Natural killer cell (primary cell): ENCODE results near the gene C6orf62. TPM values are rescaled to one million over a fixed set of nuclear protein-coding genes. Genes with fewer than 3 reads are reported as not detected.

Experiments used
- ATAC-seq, 3 donors: fragments of 150-1000 bp in 2 of 3; fragments of 200-7000 bp in 1 of 3; cut with Tn5 transposase; 1 replicate in 1 of 3; 2 replicates in 2 of 3; pipeline ENCODE4 v1.10.0; 2021; ENCODE audit warnings: mild to moderate bottlenecking in 2 of 3, moderate library complexity in 2 of 3
- DNase-seq, 2 donors: peaks; one replicate each; pipeline versions ENCODE4 v3.0.0 to v3.0.0-alpha.2; 2013 to 2021; ENCODE audit warnings: mixed read lengths in 1 of 2
- H3K27ac ChIP-seq: one replicate; pipeline ENCODE4 v1.5.1; 2013; ENCODE audit warnings: mild to moderate bottlenecking, low read length
- H3K27me3 ChIP-seq: one replicate; pipeline ENCODE4 v1.6.1; 2013; ENCODE audit warnings: low read length; ENCODE audit not compliant: control insufficient read depth, insufficient read depth
- H3K36me3 ChIP-seq: one replicate; pipeline ENCODE4 v1.6.1; 2013; ENCODE audit warnings: low read length; ENCODE audit not compliant: control insufficient read depth, insufficient read depth
- H3K4me1 ChIP-seq: one replicate; pipeline ENCODE4 v1.6.1; 2013; ENCODE audit warnings: low read length; ENCODE audit not compliant: control insufficient read depth, insufficient read depth
- H3K4me3 ChIP-seq: one replicate; pipeline ENCODE4 v1.5.1; 2013; ENCODE audit warnings: low read length
- H3K9me3 ChIP-seq: one replicate; pipeline ENCODE4 v1.6.1; 2013; ENCODE audit warnings: low read length; ENCODE audit not compliant: control insufficient read depth, insufficient read depth
- H3K27ac Mint-ChIP-seq, 2 donors: one replicate each; pipeline ENCODE4 v1.8.0; 2022; ENCODE audit warnings: mild to moderate bottlenecking in 2 of 2, mixed read lengths in 2 of 2, moderate library complexity in 1 of 2
- H3K27me3 Mint-ChIP-seq, 2 donors: one replicate each; pipeline ENCODE4 v1.8.0; 2022; ENCODE audit warnings: low read depth in 2 of 2, mixed read lengths in 2 of 2
- H3K36me3 Mint-ChIP-seq: one replicate; pipeline ENCODE4 v1.8.0; 2022; ENCODE audit warnings: mixed read lengths
- H3K4me1 Mint-ChIP-seq, 2 donors: one replicate each; pipeline ENCODE4 v1.8.0; 2022; ENCODE audit warnings: mixed read lengths in 2 of 2
- H3K4me3 Mint-ChIP-seq: one replicate; pipeline ENCODE4 v1.8.0; 2022; ENCODE audit warnings: mild to moderate bottlenecking, moderate library complexity, mixed read lengths
- H3K9me3 Mint-ChIP-seq, 2 donors: one replicate each; pipeline ENCODE4 v1.8.0; 2022; ENCODE audit warnings: mixed read lengths in 2 of 2
- CTCF ChIP-seq: fragments of 200-600 bp; IDR thresholded peaks from one replicate; pipeline ENCODE4 v1.8.0; 2022; ENCODE audit warnings: antibody characterized with exemption
- WGBS: methylation state at CpG from one replicate; pipeline ENCODE4 v1.1.7; 2013; ENCODE audit warnings: missing lambda C conversion rate; ENCODE audit not compliant: insufficient coverage; 5-methylcytosine and 5-hydroxymethylcytosine counted together
- intact Hi-C: fragments of 100-400 bp; cut with micrococcal nuclease; formaldehyde crosslinking; loops from one replicate; pipeline ENCODE4 v1.14.2; 2022
- total RNA-seq, 4 donors: library from RNA; stranded (reverse); fragments of 120-200 nt in 1 of 4; gene quantifications; one replicate each; pipeline versions ENCODE4 v1.2.3 to v1.2.4, GENCODE V29; 2013 to 2022

The C6orf62 gene
- total RNA-seq, 3 donors from 2014 or later (not counting 1 experiment from before 2014, with no cell fraction given): 129 to 163 (median 130) TPM

- no peak overlapping the region for H3K4me3 ChIP-seq
- peak overlapping the region; percentile 21 for H3K27ac ChIP-seq
- H3K9me3 ChIP-seq: no peaks in the 10 kb centered on the region
- H3K36me3 Mint-ChIP-seq: no peaks in the 10 kb centered on the region
- WGBS: 18% methylated on average over 1 of the region's 3 CpGs
- H3K9me3 Mint-ChIP-seq: no peaks in the 10 kb centered on the region
- peaks cover 3% of the 10 kb centered on the region for H3K4me1 ChIP-seq
- intact Hi-C loops: no loop called here
- no peaks in the 10 kb centered on the region for H3K27me3 ChIP-seq
- ATAC-seq: no peak
- H3K4me1 Mint-ChIP-seq: no peaks in the 10 kb centered on the region
- no peak for TF ChIP-seq CTCF
- DNase-seq: no peak
- no peaks in the 10 kb centered on the region for H3K36me3 ChIP-seq
- no peak overlapping the region for H3K4me3 Mint-ChIP-seq
- peaks cover 11 to 29% of the 10 kb centered on the region in 2 donors for H3K27me3 Mint-ChIP-seq
- no peak overlapping the region for H3K27ac Mint-ChIP-seq
Measured at GRCh38 chr6:24749297-24749696, 30.3 kb upstream of the C6orf62 start.

GRCh38 chr6:24744911-24745310, 26.0 kb upstream of the C6orf62 start:
- intact Hi-C loops: no loop called here
- H3K36me3 Mint-ChIP-seq: no peaks in the 10 kb centered on the region
- peaks cover 13 to 19% of the 10 kb centered on the region in 2 donors for H3K27me3 Mint-ChIP-seq
- H3K27me3 ChIP-seq: no peaks in the 10 kb centered on the region
- H3K4me3 Mint-ChIP-seq: no peak overlapping the region
- no peaks in the 10 kb centered on the region for H3K36me3 ChIP-seq
- no peak overlapping the region for H3K27ac ChIP-seq
- no peaks in the 10 kb centered on the region for H3K4me1 Mint-ChIP-seq
- DNase-seq: no peak
- no peak overlapping the region for H3K4me3 ChIP-seq
- TF ChIP-seq CTCF: no peak
- WGBS: 69% methylated on average over 5 of the region's 5 CpGs
- no peaks in the 10 kb centered on the region for H3K9me3 Mint-ChIP-seq
- no peak for ATAC-seq
- H3K27ac Mint-ChIP-seq: no peak overlapping the region
- peaks cover 3% of the 10 kb centered on the region for H3K4me1 ChIP-seq
- no peaks in the 10 kb centered on the region for H3K9me3 ChIP-seq

- H3K27me3 Mint-ChIP-seq: peaks cover 9 to 16% of the 10 kb centered on the region in 2 donors
- H3K4me1 Mint-ChIP-seq: no peaks in the 10 kb centered on the region
- no peaks in the 10 kb centered on the region for H3K36me3 Mint-ChIP-seq
- intact Hi-C loops: no loop called here
- no peak overlapping the region for H3K4me3 Mint-ChIP-seq
- WGBS: 74% methylated on average over 3 of the region's 3 CpGs
- DNase-seq: no peak
- no peaks in the 10 kb centered on the region for H3K9me3 Mint-ChIP-seq
- no peaks in the 10 kb centered on the region for H3K27me3 ChIP-seq
- peaks cover under 1% of the 10 kb centered on the region for H3K4me1 ChIP-seq
- H3K27ac ChIP-seq: no peak overlapping the region
- no peak overlapping the region for H3K4me3 ChIP-seq
- no peaks in the 10 kb centered on the region for H3K9me3 ChIP-seq
- no peaks in the 10 kb centered on the region for H3K36me3 ChIP-seq
- no peak overlapping the region for H3K27ac Mint-ChIP-seq
- TF ChIP-seq CTCF: no peak
- no peak for ATAC-seq
Measured at GRCh38 chr6:24743944-24744335, 25.0 kb upstream of the C6orf62 start.

GRCh38 chr6:24743265-24743943, 24.4 kb upstream of the C6orf62 start:
- no peak overlapping the region for H3K27ac Mint-ChIP-seq
- no peaks in the 10 kb centered on the region for H3K4me1 Mint-ChIP-seq
- H3K9me3 ChIP-seq: no peaks in the 10 kb centered on the region
- H3K4me3 ChIP-seq: no peak overlapping the region
- no peak overlapping the region for H3K4me3 Mint-ChIP-seq
- intact Hi-C loops: no loop called here
- peaks cover 7 to 12% of the 10 kb centered on the region in 2 donors for H3K27me3 Mint-ChIP-seq
- no peak for TF ChIP-seq CTCF
- peak in 1 of 2 donors; percentile 10 for DNase-seq
- peak overlapping the region; percentile 24 for H3K27ac ChIP-seq
- H3K36me3 ChIP-seq: no peaks in the 10 kb centered on the region
- 61% methylated on average over 2 of the region's 2 CpGs for WGBS
- no peaks in the 10 kb centered on the region for H3K27me3 ChIP-seq
- H3K36me3 Mint-ChIP-seq: no peaks in the 10 kb centered on the region
- no peaks in the 10 kb centered on the region for H3K9me3 Mint-ChIP-seq
- no peaks in the 10 kb centered on the region for H3K4me1 ChIP-seq
- peak in 2 of 3 donors; percentile 29 to 53 for ATAC-seq
